HG03342 (cell line): ENCODE data around the gene TECPR1.
A peak's percentile ranks its signal among the peaks of the same experiment; 100 is the strongest.

Experiments used
- ATAC-seq: cut with Tn5 transposase; IDR thresholded peaks from one replicate; pipeline ENCODE4 v1.9.1; 2021; ENCODE audit warnings: mild to moderate bottlenecking, moderate library complexity; ENCODE audit not compliant: unreplicated experiment

The TECPR1 gene

GRCh38 chr7:98251601-98252424 lies at the start of gene TECPR1:
Gene TECPR1 (minus strand): TSS chr7:98252232. CDS start chr7:98246146, 6,086 bp downstream.
- ATAC-seq: peak; percentile 96

GRCh38 chr7:98300595-98301372 lies 48.8 kb upstream of the TECPR1 start:
- no peak for ATAC-seq

- no peak for ATAC-seq
Measured at GRCh38 chr7:98297626-98298286, 45.7 kb upstream of the TECPR1 start.

- ATAC-seq: no peak
Measured at GRCh38 chr7:98296833-98297232, 44.8 kb upstream of the TECPR1 start.

GRCh38 chr7:98295467-98296192 lies 43.6 kb upstream of the TECPR1 start:
- ATAC-seq: no peak

- ATAC-seq: peak; percentile 69
Measured at GRCh38 chr7:98294798-98295382, 42.9 kb upstream of the TECPR1 start.

- ATAC-seq: no peak
Measured at GRCh38 chr7:98294326-98294725, 42.3 kb upstream of the TECPR1 start.

GRCh38 chr7:98293746-98294145 lies 41.7 kb upstream of the TECPR1 start:
- ATAC-seq: no peak

GRCh38 chr7:98293265-98293664 lies 41.2 kb upstream of the TECPR1 start:
- no peak for ATAC-seq

- ATAC-seq: no peak
Measured at GRCh38 chr7:98291717-98292116, 39.7 kb upstream of the TECPR1 start.

- ATAC-seq: no peak
Measured at GRCh38 chr7:98289333-98289875, 37.4 kb upstream of the TECPR1 start.

GRCh38 chr7:98288064-98288823 lies 36.2 kb upstream of the TECPR1 start:
- ATAC-seq: no peak

- ATAC-seq: no peak
Measured at GRCh38 chr7:98287486-98287959, 35.5 kb upstream of the TECPR1 start.

- ATAC-seq: no peak
Measured at GRCh38 chr7:98286701-98287485, 34.9 kb upstream of the TECPR1 start.

- ATAC-seq: no peak
Measured at GRCh38 chr7:98286093-98286539, 34.1 kb upstream of the TECPR1 start.

GRCh38 chr7:98285157-98286092 lies 33.4 kb upstream of the TECPR1 start:
- no peak for ATAC-seq

GRCh38 chr7:98284335-98285036 lies 32.5 kb upstream of the TECPR1 start:
- no peak for ATAC-seq
